Measurements from ENCODE around the gene ZMIZ1.

ZMIZ1 gene

DNA sequence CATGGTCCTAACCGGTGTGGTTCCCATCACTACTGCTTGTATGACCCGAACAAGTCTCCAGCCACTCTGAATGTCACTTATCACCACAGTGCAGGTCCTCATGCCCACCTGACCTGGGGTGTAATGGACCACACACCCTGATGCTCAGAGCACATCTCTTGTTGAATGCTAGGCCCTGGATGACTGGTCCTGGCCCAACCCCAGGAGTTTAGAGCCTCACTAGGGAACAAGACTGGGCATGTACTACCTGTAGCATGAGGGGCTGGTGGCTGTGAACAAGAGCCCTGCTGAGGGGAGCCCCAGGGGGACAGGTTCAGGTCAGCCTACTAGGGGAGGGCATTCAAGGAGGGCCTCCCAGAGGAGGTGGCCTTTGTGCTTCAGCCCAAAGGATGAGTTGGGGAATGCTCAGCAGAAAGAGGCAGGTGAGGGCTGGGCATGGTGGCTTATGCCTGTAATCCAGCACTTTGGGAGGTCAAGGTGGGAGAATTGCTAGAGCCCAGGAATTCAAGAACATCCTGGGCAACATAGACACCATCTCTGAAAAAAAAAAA is 31.2 kb downstream of the ZMIZ1 start:
- DNase-seq (ENCODE audit: low read depth in 2 of 2): no peak

DNA sequence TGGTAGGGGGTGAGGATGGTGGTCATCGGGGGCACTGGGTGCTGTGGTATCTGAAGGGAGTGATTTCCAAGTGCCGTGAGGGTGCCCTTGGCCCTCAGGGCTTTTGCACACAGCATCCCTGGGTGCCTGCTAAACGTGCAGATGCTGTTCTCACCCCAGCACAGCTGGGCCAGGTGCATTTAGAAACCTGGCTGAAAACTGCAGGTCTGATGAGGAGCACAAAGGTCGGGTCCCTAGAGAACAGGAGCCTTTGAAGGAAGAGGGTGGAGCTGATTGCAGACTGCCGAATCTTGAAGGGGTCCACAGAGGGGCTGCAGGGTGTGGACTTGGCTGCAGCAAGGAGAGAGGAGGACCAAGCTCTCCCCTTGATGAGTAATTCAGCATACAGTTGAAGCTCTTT is 32.0 kb downstream of the ZMIZ1 start:
- no peak for DNase-seq (ENCODE audit: low read depth in 2 of 2)

DNA sequence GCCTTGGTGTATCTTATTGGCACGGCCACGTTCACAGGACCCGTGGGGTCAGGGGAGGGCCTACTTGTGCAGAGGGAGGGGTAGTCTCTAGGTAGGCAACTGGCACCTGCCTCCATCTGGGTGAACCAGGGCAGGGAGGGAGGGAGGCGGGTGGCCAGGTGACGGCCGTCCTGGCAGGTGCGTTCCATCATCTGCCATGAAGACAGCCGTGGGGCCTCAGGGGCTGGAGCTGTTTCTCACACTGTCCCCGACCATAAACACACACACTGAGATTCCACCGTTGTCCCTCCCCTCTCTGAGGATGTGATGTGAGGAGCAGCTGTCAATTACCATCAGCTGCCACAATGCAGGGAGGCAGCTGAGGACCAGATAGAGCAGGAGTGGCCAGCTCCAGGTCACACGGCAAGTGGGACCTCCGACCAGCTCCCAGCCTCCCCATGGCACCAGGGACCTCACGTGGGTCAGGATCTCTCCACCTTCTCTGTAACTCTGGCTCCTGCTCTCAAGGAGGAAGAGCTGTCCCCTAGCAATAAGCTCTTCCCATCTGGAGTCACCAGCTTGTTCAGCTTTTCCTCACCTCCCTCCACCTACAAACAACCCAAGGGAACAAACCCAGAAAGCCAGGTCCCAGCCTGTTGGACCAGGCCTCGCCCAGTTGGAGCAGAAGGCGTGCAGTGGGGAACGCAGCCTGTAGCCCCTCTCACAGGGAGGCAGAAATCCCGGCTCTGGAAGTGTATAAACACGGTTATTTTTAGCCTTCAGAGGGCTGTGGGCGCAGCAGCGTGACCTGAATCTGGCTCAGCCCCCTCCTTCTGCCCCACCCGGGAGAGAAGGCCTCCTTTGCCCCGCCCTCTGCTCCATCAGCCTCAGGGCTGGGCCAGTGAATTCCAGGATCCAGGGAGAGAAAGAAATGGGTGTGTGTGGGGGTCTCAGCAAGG is 33.1 kb downstream of the ZMIZ1 start:
- DNase-seq (ENCODE audit: low read depth in 2 of 2): no peak

DNA sequence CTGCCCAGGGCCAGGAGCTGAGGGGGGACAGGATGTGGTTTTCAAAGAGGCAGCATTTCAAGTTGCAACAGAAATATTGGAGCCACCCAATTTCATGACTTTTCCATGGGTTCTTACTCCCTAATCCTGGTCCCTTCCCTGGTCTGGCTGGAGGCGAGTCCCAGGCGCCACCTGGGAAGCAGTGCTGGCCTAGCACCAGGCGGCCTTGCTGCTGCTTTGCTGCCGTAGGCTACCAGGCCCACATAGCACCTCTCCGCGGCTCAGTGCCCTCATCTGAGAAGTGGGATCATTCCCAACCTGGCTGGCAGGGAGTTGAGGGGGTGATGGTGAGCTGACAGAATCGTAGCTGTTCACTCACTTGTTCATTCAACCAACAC is 33.7 kb downstream of the ZMIZ1 start:
- DNase-seq (ENCODE audit: low read depth in 2 of 2): no peak

- no peak for DNase-seq (ENCODE audit: low read depth in 2 of 2)
Observed at GRCh38 chr10:79103129-79103528, 34.4 kb downstream of the ZMIZ1 start.

- no peak for DNase-seq (ENCODE audit: low read depth in 2 of 2)
Observed at GRCh38 chr10:79103585-79103984, 34.8 kb downstream of the ZMIZ1 start.

DNA sequence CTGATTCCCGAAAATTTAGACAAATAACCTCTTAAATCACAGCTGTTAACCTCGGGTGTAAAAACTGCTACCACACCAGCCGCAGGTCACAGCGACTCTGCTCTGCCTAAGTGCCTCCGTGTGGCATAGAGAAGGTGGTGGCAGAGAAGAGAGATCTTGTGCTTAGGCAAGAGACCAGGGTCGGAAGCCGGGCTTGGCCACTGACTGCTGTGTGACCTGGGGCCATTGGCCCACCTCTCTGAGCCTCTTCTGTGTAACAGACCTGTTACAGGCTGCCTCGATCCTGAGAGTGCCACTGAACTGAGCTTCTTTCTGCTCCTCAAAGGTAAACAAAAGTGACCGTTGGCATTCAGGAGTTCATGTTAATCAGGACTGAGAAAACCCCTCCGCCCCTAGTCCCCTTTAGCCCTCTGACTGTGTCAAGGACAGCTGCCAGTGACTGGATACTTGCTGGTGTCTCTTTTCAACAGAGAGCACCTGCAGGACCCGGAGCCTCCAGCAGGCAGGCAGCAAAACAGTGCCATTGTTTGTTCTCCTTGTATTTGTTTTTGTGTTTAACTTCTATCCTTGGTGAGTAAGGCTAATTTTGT is 36.5 kb downstream of the ZMIZ1 start:
- DNase-seq (ENCODE audit: low read depth in 2 of 2): no peak

DNA sequence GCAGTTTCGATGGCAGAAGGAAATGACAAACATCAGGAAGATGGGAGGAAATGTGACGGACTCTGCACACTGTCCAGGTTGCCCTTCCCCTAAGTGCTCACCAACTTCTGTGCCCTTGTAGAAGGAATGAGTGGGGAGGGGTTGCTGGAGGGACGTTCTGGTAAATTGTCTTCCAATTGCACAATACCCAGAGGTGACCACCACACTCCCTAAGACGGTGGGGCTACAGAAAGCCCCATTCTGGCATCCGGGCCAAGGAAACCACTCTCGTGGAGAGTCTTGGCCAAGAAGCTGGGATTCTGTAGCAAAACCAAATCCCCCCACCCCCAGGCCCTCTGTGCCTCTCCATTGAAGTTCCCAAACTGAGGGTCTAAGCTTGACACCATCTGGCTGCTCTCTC is 37.1 kb downstream of the ZMIZ1 start:
- no peak for DNase-seq (ENCODE audit: low read depth in 2 of 2)

GRCh38 chr10:79106256-79107050 is 37.7 kb downstream of the ZMIZ1 start:
- no peak for DNase-seq (ENCODE audit: low read depth in 2 of 2)

GRCh38 chr10:79107736-79108264 is 39.0 kb downstream of the ZMIZ1 start:
- no peak for DNase-seq (ENCODE audit: low read depth in 2 of 2)

GRCh38 chr10:79108728-79109127 is 40.0 kb downstream of the ZMIZ1 start:
- no peak for DNase-seq (ENCODE audit: low read depth in 2 of 2)

- DNase-seq (ENCODE audit: low read depth in 2 of 2): no peak
Observed at GRCh38 chr10:79111427-79111826, 42.7 kb downstream of the ZMIZ1 start.

DNA sequence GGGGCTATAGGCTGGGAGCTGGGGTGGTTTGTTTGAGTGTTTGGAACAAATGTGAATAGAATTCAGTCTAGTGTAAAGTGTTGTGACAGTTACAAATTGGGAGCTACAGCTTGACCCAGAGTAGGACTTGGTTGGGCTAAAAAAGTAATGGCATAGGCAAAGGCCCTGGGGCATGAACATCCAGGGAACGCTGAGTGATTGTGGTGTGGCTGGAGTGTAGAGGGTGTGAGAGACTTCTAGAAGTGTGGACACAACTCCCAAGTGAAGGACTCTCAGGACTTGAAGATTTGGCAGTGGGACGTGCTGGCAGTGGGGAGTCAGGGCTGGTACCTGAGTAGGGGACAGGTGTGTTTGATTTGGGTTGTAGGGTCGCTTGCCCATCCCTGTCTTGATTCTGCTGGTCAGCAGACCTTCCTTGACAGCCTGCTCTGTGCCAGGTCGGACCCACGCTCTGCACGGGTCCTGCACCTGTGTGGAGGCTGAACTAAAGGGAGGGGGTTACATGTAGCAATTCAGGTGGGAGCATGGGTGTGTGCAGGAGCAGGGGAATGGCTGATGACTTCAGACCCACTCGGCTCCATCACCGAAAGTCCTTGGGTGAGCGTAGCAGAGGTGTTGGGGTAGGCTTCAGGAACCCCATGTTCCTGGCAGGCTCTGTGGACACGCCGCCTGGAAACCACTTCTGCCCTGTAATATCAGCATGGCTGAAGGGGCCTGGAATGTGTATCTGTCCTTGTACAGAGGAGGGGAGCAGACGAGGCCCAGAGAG is 43.3 kb downstream of the ZMIZ1 start:
- DNase-seq (ENCODE audit: low read depth in 2 of 2): no peak

GRCh38 chr10:79112881-79113431 is 44.2 kb downstream of the ZMIZ1 start:
- no peak for DNase-seq (ENCODE audit: low read depth in 2 of 2)

GRCh38 chr10:79113827-79114226 is 45.1 kb downstream of the ZMIZ1 start:
- DNase-seq (ENCODE audit: low read depth in 2 of 2): no peak

GRCh38 chr10:79115302-79115701 is 46.5 kb downstream of the ZMIZ1 start:
- no peak for DNase-seq (ENCODE audit: low read depth in 2 of 2)

- DNase-seq (ENCODE audit: low read depth in 2 of 2): no peak
Observed at GRCh38 chr10:79116368-79116767, 47.6 kb downstream of the ZMIZ1 start.

GRCh38 chr10:79116801-79117723 is 48.3 kb downstream of the ZMIZ1 start:
- DNase-seq (ENCODE audit: low read depth in 2 of 2): no peak

DNA sequence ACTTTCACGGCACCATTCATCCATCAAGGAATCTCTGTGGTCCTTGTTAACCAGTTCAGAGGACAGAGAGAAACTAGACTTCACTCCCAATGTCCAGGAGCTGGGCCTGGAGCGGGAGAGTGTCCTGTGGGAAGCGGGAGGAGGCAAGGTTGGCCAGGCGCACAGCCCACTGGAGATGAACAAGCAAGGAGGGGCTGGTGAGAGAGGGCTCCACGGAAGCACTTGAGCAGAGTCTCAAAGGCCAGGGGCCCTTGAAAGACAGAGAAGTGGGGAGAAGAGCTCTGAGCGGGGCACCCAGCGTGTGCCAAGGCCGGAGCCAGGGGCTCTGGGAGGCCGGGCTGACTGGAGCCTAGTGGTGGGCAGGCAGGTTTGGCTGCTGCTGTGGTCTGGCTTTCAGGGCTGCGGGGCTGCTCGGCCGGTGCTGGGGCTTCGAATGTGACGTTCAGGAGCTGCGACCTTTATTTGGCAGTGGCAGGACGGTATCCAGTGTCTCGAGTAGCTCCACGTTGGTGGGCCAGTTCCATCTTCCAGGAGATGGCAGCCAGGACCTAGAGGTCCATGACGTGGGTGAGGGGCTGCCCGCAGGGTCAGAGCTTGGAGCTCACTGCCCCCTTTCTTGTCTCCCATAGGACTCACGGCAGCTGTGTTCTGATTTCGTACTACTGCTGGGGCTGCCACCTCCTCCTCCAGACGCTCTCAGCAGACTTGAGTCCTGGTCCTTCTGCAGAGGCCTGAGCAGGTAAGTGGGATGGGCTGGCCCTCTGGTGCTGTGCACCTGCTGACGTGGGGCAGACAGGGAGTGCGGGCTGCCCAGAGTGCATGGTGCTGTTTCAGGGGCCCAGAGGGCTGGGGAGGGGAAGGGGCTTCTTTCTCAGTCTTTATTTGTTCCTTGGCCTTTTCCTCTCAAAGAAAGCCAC is 49.8 kb downstream of the ZMIZ1 start:
- no peak for DNase-seq (ENCODE audit: low read depth in 2 of 2)
